NK-92 (cell line): Measurements from ENCODE around the gene EIPR1.
"Not testable (repeated sequence)": the region's sequence is repeated elsewhere in the genome, so short reads cannot be mapped to it uniquely, and the experiment has no call there.

ENCODE experiments used
- DNase-seq: peaks from one replicate; lab custom pipeline; 2025; ENCODE audit not compliant: unreplicated experiment; lab: John Stamatoyannopoulos, UW

EIPR1 gene

GRCh38 chr2:3200420-3200939 is 177.1 kb downstream of the EIPR1 start:
- DNase-seq = no peak

DNA sequence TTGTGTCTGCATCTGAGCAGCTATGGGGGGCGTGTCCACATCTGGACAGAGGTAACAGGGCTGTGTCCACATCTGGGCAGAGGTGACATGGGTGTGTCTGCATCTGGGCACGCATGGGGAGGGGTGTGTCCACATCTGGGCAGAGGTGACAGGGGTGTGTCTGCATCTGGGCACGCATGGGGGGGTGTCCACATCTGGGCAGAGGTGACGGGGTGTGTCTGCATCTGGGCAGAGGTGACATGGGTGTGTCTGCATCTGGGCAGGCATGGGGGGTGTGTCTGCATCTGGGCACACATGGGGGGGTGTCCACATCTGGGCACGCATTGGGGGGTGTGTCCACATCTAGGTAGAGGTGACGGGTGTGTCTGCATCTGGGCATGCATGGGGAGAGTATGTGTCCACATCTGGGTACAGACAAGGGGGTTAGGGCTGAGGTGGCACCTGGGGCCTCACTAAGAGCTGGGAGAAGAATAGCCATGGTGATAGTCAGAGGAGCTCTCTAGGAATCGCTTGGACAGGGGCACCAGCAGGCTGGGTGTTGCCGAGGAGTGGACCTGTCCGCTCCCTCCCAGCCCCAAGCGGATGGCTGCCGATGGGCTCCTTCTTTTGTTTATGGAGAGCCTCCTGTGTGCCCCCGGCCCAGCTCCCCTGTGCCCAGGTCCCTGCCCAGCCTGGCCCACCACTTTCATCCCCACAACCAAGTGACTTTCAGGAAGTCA is 177.8 kb downstream of the EIPR1 start:
- DNase-seq = no peak

DNA sequence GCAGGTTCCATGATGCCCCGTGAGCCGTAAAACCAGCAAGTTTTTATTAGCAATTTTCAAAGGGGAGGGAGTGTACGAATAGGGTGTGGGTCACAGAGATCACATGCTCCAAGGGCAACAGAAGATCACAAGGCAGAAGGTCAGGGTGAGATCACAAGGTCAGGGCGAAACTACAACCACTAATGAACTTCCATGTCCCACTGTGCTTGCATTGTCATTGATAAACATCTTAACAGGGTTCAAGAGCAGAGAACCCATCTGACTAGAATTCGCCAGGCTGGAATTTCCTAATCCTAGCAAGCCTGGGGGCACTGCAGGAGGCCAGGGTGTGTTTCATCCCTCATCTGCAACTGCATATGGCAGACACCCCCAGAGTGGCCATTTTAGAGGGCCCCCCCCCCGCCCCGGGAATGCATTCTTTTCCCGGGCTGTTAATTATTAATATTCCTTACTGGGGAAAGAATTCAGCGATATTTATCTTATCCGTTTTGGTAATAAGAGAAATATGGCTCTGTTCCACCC is 178.9 kb downstream of the EIPR1 start:
- not testable (repeated sequence) for DNase-seq

DNA sequence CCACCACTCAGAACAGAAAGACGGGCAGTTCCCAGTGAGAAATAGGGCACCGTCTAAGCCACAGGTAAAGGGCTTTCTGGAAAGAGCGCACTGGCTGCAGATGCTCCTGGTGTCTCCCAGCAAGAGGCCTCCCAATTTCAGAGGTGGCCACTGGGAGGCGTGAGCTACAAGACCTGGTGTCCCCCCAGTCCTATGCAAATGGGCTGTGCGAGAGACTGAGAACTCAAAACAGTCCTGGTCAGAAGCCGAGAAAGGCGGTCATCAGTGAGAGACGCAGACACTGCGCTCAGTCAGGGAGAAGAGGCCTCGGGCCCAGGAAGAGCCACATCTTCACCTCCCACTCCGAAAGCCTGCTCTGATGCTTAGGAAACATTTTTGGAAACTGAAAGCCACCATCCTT is 179.5 kb downstream of the EIPR1 start:
- no peak for DNase-seq

DNA sequence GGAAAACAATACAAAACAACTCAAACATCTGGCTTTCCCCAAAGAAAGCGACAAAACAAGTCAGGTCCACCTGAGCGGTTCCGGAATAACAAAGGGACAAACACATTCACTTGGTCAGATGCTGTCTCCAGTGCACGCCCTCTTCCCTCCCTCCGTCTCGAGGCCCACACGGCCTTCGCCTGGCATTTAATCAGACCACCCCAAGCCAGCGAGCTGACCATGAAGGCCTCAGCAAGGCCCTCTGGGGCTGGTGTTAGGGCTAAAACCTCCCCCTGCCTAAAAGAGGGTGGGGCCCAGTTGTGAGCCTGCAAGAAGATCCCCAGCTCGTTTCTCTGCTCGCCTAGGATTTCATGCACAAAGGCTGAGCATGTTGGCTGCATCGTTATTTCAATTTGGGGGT is 180.3 kb downstream of the EIPR1 start:
- no peak for DNase-seq

DNA sequence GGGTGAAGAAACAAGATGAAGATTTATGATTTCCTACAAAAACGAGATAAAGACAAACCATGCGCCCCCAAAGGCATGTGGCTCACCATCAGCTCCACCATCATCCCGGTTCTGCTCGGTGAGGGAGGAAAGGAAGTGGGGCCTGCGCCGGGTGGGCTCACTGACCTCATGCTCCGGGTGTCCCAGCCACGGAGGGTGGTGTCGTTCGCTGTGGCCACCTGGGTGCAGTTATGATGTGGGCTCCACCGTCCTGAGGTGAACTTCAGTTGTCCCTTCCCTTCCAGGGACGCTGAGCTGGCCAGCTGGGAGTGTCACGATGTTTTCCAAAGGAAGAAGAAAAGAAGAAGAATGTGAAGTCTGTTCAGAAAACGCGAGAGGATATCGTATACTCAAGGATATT is 180.9 kb downstream of the EIPR1 start:
- DNase-seq = no peak

DNA sequence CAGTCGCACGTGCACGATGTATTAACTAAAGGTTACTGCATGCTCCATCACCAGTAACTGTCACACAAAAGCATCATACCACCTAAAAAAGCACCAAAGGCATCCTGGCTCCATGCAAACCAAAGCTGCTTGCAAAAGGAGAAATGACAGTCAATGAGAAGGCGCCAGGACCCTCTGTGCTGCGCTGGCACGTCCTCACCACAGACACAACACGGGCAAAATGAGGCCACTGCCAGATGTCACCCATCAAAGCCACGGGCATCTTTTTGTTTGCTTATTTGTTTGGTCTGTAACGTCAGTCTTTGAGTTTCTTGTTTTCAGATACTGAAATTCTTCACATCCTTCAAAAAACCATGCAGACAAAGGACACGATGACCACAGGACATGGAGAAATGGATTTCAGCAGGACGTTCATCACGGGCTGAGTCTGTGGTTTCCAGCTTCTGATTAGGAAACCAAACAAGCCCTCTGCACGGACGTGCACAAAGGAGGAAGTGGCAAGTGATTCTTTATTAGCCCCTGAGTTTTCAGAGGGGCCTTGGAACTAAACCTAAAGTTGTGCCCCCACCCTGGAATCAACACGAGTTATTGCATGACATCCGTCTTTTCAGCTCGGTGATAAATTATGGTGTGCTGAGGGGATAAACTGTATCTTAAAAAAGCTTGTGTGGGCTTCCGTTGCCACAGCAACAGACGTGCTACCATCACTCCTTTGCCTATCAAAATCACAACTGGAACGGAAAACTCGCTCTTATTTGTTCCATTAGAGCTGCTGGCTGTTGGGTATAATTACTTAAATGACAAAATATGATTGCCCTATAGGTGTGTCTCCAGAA is 181.8 kb downstream of the EIPR1 start:
- no peak for DNase-seq

DNA sequence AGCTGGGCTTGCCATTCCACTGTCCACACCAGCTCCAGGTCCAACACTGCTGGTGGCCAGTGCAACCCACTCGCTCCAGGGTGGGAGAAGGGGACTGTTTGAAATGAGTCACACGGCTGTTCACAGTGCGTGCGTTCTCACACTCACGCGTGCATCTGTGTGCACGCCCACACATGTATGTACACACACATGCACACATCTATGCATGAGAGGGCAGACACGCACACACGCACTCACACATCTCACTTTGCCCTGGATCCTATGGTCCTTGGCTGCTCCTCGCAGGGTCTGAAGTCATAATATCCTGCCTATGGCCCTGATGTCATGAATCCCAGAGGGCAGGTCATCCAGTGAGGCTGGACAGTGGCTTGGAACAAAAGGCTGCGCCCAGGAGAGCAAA is 182.8 kb downstream of the EIPR1 start:
- DNase-seq = no peak

DNA sequence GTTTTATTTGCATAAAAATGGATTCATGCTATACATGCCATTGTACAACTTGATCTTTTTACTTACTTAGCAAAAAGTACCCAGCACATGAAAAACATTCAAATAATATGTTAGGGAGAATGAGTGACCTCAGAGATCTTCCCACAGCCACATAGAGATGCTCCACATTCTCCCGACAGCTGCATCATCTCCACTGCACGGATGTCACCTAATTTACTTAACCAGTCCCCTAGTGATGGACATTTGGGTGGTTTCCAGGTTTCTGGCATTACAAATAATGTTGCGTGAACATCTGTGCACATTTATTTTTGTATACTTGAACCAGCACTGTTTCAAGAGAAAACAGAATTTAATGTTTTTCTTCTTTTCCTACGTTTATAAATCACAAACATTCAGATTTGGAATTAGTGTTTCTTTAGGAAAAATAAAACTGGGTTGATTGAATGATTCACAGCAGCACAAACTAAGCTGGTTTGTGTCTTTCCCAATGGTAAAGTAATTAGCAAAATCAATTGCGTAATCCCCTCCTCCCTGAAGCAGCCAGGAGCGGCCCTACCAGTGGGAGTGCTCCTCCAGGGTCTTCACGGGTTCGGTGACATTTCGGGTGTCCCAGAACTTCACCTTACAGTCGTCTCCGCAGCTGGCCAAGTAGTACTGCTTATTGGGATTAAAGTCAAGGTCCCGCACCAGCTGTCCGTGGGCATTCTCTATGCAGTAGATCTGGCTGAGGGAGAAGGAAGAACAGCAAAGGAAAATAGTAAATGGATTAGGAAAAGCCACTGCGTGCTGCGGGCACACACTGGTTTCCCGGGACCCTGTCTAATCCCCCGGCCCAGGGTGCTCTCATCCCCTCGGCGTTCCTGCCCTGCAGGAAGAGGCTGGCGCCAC is 183.9 kb downstream of the EIPR1 start:
- DNase-seq = no peak

GRCh38 chr2:3192920-3193319 is 184.7 kb downstream of the EIPR1 start:
- no peak for DNase-seq

DNA sequence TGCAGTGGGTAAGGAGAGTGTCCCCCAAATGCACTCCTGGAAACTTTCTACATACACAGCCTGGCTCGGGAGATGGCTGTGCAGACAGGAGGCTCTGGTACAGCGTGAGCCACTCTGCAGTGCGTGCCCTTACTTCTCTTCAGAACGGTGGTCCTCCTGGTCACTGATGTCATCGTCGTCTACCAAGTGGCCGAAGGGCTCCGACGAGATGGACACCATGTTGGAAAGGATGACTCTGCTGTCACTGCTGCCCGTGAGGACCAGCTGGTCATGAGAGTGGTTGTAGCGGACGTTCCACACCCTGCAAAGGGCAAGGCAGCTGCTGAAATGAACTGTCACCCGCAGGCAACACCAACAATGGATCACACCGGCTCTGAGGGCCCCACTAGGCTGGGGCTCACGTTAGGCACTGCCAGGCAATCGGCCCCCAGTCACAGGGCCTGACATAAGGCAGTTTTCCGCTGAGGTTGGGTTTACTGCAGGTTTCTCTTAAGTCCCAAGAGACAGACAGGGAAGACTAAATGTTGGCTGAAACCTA is 185.3 kb downstream of the EIPR1 start:
- DNase-seq = no peak

DNA sequence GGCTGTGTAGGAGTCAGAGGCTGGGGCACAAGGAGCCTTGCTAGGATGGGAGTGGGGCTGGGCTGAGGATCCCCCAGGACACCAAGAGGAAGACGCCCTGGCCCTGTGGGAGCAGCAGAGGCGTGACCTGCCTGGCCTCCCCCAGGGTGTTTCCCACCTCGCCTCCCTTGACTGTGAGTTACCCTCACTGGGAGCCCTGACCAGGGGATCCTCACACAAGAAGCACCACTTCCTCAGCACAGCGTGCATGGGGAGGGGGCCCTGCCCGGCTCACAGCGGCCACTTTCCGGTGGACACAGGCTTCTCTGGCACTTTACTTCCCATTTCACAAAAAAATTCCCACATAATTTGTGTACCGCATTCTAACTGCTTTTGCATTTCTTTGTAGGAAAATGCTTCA is 187.7 kb downstream of the EIPR1 start:
- no peak for DNase-seq

- no peak for DNase-seq
These were observed 188.5 kb downstream of the EIPR1 start for GRCh38 chr2:3189076-3189591.

DNA sequence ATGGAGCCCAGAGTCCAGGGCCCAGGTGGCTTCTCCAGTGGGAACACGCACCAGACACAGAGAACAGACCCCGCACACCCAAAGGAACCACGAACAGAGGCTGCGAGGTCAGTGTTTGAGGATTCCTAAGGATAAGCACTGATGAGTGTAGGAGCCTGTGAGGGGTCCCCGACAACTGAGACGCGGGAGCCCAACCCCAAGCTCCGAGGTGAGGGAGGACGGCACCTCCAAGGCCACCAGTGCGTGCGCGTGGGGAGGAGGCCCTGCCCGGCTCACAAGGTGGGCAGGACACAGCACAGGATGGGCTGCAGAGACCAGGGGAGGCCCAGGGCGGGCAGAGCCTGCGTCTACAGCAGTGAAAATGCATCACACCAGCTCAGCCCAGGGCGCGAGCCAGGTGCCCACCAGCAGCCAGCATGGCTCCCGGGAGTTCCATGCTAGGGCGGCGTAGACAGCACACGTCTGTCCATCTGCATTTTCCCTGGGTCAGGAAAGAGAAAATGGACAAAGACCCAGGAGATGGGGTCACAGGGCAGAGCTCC is 189.1 kb downstream of the EIPR1 start:
- no peak for DNase-seq

DNA sequence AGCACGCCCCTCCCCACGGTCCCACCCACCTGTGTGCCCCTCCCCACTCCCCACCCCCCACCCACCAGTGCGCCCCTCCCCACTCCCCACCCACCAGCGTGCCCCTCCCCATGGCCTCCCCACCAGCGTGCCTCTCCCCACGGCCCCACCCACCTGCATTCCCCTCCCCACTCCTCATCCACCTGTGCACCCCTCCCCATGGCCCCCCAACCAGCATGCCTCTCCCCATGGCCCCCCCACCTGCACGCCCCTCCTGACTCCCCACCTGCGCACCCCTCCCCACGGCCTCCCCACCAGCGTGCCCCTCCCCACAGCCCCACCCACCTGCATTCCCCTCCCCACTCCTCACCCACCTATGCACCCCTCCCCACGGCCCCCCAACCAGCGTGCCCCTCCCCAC is 190.2 kb downstream of the EIPR1 start:
- DNase-seq = no peak

DNA sequence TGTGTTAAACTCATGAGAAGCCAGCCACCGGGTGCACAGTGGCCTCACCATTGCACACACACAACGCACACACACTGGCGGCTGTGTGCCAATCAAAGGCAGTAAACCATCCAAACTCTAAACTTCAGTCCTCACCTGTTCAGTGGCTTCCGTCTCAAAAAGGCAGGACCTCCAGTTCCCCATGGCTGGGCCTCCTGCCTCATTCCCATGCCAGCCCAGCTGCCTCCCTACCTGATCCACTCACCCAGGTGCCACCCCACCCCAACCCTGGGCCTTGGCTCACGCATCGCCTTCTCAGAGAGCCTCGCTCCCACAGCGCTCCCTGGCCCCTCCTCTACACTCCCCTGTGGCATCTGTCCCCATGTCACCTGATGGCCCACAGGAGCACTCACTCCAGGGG is 190.9 kb downstream of the EIPR1 start:
- no peak for DNase-seq

DNA sequence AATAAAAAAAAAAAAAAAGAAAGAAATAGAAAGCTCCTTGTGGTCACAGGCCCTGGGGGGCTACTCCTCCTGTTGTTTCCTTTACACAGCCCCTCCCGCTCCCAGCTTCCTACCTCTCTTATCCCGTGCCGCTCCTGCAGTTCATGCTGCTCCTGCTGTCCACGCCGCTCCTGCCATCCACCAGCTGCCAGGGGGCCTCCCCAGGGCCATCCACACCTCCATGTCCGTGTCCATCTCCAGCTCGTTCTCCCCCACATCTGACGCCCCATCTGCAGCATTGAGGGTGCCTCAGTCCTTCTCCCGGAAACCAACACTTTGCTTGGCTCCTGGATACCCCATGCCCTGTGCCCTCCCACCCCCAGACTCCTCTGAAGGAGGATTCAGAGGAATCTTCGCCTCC is 191.7 kb downstream of the EIPR1 start:
- DNase-seq = no peak

DNA sequence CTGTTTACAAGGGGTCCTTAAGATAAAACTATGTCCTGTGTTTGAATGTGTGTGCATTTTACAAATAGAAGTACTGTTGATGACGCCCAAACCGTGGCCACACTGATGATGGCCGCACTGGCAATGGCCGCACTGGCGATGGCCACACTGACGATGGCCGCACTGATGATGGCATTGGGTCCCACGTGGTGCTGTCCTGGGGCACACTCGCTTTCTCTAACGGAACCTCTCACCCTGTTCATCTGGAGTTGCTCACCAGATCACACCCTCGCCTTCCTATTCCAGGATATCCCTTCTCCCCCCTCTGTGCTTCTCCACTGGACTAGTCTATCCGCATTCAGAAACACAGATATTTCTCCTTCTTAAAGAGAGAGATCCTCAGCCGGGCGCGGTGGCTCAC is 192.4 kb downstream of the EIPR1 start:
- no peak for DNase-seq

DNA sequence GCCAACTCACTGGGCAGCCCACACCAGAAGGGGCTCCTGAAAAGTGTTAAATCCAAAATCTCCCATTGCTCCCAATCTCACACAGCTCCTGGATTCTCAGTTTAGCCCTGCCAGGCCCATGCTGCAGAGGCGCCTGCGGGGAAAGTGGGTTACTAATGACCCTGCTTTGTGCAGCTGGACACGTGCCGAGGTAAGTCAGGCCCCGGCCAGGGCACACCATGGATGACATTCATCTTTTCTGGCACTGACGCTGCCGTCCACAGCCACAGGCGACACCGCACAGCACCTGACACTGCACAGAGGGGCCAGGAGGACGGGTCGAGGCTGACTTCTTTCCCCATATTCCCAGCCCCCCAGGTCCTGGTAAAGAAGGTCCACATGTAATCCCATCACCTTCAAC is 193.5 kb downstream of the EIPR1 start:
- no peak for DNase-seq

DNA sequence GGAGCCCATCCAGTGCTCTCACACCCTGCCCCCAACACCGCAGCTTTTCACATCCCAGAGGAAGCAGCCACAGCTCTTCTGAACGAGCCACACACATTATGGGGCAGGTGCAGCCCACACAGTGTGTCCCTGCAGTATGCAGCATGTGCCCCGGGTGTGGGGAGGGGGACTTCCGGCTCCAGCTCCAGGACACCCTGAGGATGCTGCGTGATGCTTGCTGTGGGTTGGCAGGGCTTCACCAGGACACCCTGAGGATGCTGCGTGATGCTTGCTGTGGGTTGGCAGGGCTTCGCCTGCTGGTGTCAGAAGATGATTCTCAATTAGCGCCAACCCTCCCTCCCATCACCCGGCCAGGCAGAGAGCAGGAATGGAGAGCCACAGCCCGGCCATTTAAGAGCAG is 193.9 kb downstream of the EIPR1 start:
- DNase-seq = no peak
